ENCODE data around the gene PIK3CD.
"Not testable (repeated sequence)": the region's sequence is repeated elsewhere in the genome, so short reads cannot be mapped to it uniquely, and the experiment has no call there.

PIK3CD gene

GRCh38 chr1:9624081-9624480 is 27.4 kb upstream of the PIK3CD start:
- DNase-seq = no peak

DNA sequence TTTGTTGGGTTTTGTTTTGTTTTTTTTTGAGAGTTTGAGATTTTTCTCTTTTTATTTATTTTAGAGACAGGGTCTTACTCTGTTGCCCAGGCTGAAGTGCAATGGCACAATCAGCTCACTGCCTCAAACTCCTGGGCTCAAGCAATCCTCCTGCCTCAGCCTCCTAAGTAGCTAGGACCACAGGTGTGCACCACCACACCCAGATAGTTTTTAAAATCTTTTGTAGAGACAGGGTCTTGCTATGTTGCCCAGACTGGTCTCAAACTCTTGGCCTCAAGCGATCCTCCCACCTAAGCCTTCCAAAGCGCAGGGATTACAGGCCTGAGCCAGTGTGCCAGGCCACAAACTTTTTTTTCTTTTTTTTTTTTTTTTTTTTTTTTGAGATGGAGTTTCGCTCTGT is 26.5 kb upstream of the PIK3CD start:
- not testable (repeated sequence) for DNase-seq

DNA sequence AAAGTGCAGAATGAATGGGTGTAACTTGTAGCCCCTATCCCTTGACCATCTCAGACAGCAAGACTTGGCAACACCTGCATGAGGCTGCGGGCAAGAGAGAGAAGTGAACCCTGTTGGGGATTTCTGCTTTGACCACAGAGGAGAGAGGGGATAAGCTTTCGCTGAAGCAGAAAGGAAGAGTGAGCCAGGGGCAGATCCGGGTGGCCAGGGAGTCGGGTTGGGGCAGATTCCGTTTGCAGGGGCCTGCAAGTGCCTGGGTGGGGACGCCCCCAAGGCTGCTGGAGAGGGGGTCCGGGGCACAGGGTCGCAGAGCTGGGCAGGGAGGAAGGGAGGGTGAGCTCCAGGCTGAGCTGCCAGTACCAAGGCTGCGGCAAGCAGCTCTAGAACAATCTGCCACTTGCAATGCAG is 25.3 kb upstream of the PIK3CD start:
- DNase-seq = peak; percentile 39 to 56

DNA sequence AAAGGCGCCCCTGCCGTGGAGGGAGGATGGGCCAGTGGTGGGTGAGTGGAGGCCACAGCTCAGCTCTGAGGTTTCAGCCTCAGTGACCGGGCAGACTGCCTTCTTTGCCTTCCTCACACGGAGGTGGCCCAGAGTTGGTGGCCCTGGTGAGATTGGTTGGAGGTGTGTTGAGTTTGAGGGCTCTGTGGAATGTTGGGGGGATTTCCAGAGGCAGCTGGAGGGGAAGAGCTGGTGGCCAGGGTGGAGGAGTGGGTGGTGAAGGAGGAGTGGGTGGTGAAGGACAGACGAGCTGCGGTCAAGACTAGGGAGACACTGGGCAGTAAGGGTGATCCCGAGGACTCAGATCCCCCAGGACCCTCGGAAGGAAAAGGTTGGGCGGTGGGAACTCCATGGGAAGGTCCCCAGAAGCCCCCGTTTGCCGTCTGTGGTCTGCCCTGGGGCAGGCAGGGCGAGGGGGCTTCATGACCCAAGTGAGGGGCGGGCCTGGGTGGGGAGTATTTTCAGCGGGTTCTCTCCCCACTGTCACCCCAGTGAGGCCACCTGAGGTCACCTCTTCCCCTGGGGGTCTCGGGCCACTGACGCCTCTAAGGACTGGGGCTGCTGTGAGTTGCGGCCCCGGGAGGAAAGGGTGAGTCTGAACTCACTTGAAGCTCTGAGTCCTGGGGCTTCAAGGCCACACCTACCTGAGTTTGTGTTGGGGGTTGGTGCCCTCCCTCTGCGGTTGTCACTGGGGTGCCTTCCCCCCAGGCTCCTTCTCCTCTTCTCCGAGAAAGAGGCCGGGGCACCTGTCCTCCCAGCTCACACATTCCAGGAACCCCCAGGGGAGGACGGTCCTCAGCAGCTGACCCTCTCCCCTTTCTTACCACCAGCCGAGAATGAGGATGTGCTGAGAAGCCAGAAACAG is 22.7 kb upstream of the PIK3CD start:
- peak; percentile 81 for DNase-seq

- DNase-seq = peak; percentile 88 to 89
Observed at GRCh38 chr1:9629445-9630201, 21.9 kb upstream of the PIK3CD start.

- peak; percentile 35 to 39 for DNase-seq
Observed at GRCh38 chr1:9630331-9631111, 21.0 kb upstream of the PIK3CD start.

GRCh38 chr1:9631613-9632012 is 19.9 kb upstream of the PIK3CD start:
- DNase-seq = no peak

DNA sequence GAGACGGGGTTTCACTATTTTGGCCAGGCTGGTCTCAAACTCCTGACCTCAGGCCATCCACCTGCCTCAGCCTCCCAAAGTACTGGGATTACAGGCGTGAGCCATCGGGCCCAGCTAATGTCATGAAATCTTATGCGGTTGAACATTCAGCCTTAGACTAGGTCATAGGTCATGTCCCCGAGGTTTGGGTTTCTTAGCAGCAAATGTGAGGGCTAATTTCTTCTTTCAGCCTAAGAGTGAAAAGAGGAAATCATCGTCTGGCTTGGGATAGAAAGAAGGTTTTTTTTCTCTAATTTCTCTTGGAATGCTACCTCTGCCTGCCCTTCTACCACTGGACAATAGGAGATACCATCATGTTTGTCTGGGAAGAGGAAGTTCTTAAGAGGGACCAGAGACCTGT is 18.0 kb upstream of the PIK3CD start:
- DNase-seq = no peak

DNA sequence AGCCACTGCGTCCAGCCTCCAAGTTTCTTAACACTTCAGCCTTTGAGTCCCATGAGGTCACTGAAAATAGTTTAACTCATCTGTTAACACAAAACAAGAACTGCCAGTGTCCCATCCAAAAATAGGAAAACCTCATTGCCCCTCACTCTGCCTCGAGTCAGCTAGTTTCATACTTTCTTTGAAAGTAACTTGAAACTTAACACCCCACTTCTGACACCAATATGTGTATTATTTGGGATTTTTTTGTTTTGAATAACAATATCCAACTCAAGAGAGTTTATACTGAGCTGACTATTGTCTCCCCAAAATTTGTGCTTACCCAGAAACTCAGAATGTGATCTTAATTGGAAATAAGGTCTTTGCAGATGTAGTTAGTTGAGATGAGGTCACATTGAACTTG is 16.9 kb upstream of the PIK3CD start:
- no peak for DNase-seq

DNA sequence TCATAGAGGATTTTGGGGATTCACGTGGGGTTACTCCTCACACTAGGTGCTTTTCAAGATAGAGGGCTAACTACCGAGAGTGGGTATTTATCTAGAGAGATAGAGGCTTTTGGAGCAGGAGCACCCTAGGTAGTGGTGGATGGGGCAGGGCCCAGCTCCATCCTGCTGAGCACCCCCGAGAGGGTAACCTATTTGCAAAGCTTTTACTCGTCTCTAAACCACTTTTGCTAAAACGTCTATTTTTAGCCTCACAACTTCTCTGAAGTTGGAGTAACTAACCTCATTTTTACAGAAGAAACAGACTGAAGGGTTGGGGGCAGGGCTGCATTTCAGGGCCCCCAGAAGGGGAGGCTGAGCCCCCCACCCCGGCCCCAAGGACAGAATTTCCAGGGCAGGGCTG is 12.3 kb upstream of the PIK3CD start:
- DNase-seq = no peak

DNA sequence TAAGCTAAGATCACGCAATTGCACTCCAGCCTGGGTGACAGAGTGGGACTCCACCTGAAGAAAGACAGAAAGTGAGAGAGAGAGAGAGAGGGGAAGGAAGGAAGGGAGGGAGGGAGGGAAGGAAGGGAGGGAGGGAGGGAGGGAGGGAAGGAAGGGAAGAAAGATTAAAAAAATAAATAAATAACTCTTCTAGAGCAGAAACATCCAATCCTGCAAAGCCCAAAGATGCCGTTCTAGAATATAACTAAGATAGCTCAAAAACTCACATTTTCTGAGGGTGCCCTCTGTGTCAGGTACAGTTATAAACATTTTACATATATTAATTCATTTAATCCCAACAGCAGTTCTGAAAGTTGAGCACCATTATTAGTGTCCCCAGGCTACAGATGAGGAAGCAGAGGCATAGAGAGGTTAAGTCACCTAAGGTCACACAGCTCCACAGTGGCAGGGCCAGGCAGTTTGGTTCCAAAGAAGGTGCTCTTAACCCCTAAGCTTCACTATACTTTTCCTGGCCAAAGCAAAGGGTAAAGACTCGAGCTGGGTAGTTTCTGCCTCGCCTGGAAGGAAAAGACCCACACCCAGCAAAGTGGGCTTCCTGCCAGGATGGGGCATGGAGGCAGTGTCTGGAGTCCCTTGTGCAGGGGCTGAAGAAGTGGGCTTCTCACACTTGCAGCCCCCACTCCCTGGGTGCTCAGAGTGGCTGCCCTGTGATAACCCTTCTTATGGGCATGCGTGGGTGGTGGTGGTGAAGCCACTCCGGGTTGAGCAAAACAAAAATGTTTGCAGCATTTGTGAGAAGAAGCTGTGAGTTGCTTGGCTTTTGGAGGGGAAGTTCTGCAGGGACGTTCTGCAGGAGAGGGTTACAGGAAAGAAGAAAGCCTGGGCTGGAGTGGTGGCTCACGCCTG is 7.9 kb upstream of the PIK3CD start:
- no peak for DNase-seq

DNA sequence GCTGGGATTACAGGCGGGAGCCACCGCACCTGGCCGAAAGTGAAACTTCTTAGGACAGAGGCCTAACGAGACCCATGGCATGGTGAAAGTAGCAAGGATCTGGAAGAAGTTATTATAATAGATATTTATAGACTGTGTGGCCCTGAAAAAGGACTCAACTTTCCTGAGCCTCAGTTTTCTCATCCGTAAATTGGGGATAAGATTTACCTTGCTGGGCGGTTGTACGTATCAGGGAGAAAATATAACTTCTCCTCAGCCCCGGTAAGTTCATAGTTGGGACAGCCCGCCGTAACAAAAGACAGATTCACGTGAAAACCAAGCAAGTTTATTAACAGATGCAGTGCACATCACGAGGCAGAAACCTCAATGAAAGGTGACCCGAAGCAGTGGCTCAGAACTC is 5.5 kb upstream of the PIK3CD start:
- no peak for DNase-seq

- DNase-seq = no peak
Observed at GRCh38 chr1:9648171-9648570, 3.4 kb upstream of the PIK3CD start.

DNA sequence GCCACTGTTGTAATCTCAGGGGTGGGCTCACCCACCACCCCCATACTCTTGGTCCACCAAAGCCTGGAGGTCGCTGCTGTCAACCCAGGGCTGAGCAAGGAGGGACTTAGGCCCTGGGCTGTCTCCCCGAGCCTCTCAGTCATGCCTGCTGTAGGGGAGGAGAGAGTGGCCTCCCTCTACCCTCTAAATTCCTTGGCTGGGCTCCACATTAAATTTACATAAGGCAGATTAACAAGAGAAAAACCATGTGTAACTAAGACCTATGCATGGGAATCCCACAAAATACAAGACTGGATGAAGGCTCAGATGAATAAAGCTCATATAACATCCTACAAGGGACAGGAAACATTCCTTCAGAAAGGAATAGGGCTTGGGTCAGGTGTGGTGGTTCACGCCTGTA is 1.8 kb upstream of the PIK3CD start:
- no peak for DNase-seq

GRCh38 chr1:9651220-9651564 is 339 bp upstream of the PIK3CD start:
- DNase-seq = no peak

GRCh38 chr1:9652379-9653209 is 1.1 kb downstream of the PIK3CD start:
- DNase-seq = peak; percentile 73 to 83

DNA sequence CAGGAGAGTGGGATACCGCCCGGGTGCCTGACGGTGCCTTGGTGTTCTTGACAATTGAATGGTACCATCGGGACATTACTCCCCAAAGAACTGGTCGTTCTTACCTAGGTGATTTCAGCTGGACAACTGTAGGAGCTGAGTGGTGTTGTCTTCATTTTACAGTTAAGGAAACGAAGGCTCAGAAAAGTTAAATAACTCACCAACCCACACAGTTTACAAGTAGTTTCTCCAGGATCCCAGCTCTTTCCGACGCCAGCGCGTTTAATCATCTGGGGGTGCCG is 1.6 kb downstream of the PIK3CD start:
- no peak for DNase-seq

- peak in 1 of 2 donors; percentile 41 for DNase-seq
Observed at GRCh38 chr1:9653491-9654050, 2.0 kb downstream of the PIK3CD start.

GRCh38 chr1:9654051-9654833 is 2.7 kb downstream of the PIK3CD start:
- DNase-seq = peak in 1 of 2 donors; percentile 21
